Amniotic stem cell (primary cell): ENCODE results near the gene MYH7.
"Not testable (repeated sequence)": the region's sequence is repeated elsewhere in the genome, so short reads cannot be mapped to it uniquely, and the experiment has no call there.

ENCODE experiments used
- DNase-seq: peaks from one replicate; lab custom pipeline; 2025; lab: John Stamatoyannopoulos, UW

Gene MYH7

GRCh38 chr14:23386266-23386657 lies 49.2 kb downstream of the MYH7 start:
- DNase-seq, result not testable (repeated sequence)

DNA sequence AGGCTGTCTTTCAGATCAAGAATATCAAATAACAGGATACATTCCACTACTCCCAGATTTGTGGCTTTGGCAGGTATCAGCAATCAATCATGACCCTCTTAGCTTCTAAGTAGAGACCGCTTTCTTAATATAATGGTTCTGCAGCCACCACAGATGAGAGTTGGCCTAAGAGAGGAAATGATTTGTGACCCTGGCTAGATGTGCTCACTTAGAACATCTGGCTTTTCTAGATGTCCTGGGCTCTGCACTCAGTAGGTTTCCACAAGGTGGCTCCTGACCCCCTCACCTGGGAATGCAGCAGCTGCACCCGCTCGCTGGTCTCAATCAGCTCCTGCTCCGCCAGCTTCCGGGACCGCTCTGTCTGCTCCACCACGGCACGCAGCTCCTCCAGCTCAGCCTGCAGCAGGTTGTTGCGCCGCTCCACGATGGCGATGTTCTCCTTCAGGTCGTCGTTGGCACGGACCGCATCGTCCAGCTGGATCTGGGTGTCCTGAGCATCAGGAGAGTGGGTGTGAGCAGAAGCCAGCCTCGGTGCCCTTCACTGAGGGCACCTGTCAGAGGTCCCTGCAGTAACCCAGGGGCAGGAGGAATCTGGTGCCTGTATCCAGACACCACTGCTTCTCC lies 49.7 kb downstream of the MYH7 start:
- no peak for DNase-seq

DNA sequence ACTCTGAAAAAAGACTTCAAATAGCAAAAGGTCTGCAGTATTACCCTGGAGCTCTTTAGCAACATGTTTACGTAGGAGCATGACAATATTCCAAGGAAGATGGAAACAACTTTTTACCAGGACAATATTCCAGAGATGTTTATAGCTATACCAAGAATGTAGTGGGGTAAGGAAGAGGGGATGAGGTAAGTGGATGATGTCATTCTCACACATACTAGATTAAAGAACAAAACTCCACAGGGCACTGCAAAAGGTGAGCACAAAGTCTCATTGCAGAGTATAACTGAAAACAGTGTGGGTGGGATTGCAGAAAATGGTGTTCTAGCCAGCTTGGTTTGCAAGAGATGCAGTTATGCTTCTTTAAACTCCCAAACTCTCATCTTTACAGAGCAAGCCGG lies 50.2 kb downstream of the MYH7 start:
- DNase-seq, result no peak

GRCh38 chr14:23384364-23385080 lies 50.9 kb downstream of the MYH7 start:
- DNase-seq, result no peak

- no peak for DNase-seq
Observed at GRCh38 chr14:23382731-23383440, 52.6 kb downstream of the MYH7 start.

DNA sequence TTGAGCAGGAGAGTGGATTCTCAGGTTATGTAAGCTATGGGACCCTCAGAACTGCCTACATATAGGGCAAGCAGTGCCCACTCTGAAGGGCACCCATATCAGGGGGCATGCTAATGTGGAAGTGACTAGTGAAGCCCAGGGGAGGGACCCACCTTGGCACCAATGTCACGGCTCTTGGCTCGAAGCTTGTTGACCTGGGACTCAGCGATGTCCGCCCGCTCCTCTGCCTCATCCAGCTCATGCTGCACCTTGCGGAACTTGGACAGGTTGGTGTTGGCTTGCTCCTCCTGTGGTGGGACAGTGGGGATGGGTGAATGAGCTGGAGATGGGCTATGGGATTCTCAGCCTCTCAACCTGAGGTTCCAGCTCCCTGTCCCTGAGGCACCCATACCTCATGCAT lies 53.2 kb downstream of the MYH7 start:
- no peak for DNase-seq

- no peak for DNase-seq
Observed at GRCh38 chr14:23381871-23382270, 53.6 kb downstream of the MYH7 start.

DNA sequence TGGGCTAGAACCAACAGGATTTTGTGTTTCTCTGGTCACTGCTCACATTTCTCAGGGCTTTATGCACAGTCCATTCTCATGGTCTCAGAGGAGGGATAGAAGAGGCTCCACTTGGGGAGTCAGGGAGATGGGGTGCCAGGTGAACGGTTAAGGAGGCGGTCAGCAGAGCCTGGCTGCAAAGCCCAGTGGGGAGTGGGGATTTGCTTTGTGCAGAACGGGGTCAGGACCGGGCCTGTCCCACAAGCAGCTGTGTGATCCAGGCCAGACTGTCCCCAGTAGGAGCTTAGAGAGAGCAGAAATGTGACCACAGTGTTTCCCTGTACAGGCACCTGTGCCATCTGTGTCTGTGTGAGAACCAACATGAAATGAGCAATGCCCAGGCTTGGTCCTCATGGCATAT lies 54.5 kb downstream of the MYH7 start:
- DNase-seq, result no peak

- DNase-seq, result no peak
Observed at GRCh38 chr14:23380197-23380914, 55.1 kb downstream of the MYH7 start.

DNA sequence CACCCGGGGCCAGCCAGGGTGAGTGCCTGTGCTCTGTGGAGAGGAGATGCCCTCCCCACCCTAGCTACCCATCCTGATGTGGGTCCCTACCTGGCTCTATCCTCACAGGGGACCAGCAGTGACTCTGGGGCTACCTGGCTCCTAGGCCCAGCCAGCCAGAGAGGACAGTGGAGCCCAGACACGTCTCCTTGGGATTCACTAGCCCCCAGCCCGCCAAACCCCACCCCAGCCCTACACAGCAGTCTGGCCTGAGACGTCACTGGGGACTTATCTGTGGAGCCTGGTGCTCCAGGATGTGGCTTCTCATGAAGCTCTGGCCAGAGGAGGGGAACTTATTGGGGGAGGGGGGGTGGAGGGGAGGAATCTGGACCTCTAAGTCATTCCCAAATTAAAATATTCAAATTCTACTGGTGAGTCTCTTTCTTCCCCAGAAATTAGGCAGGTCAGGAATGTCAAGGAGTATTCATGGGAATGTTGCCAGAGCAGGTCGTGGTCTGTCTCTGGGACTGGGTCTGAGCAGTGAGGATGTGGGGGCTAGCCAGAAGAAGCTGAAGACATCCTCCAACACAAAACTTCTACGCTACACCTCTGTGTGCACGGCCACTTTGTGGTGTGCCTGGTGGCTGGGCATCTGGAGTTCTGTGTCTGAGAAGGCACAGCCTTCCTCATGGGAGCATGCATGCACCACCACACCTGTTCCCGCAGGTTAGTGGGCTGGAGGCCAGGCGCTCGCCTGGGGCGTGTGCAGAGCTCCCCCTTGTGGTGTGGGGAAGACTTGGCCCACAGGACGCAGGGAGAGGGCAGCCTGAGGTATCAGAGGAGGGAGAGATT lies 55.9 kb downstream of the MYH7 start:
- DNase-seq, result no peak

- DNase-seq, result no peak
Observed at GRCh38 chr14:23378612-23379220, 56.7 kb downstream of the MYH7 start.

DNA sequence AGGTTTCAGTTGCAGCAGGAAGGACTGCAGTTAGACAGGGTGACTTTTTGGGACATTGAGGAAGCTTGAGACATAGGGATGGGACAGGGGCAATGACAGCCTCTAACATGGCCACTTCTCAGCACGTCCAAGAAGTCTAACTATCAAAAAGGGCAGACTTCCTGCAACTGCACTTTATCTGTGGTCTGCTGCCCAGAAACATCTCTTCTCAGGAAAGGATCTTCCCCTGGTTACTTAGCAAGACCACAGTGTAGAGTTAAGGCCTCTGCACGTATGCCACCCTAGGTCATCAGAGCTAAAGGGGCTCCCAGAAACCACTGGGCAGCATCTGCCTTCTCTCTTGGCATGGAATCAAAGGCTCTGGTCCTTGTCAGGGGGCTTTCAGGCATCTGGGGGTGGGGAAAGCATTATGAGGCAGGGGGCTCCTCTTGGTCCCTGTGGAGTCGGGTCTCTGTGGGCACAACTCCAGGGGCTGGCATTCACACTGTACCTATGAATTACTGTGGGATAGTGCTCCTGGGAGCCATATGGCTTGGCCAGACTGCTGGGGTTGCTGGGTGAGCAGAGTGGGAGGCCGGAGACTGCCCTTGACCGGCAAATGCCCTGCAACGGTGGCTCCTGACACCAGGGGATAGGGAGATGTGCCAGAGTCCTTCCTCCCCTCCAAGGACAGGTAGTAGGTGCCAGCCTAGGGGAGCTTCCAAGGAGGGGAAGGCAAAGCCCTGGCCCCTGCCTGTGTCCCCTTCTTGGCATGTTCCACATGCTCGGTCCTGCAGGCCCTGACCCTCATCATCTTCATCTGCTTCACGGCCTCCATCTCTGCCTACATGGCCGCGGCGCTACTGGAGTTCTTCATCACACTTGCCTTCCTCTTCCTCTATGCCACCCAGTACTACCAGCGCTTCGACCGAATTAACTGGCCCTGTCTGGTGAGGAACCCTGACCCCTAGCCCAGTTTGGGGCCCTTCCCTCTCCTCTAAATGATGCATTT lies 57.6 kb downstream of the MYH7 start:
- DNase-seq, result no peak

DNA sequence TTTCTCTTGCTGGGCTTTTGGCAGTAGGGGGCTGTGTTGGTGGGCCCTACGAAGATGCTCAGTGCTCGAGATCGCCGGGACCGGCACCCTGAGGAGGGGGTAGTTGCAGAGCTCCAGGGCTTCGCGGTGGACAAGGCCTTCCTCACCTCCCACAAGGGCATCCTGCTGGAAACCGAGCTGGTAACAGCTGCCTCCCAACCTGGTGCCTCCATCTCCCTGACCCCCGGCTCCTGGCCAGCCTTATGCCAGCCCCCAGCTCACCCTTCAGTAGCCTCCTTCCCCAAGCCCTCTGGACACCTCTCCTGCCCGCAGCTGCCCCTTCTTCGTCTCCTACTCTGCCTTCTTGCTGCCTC lies 58.3 kb downstream of the MYH7 start:
- DNase-seq, result no peak

DNA sequence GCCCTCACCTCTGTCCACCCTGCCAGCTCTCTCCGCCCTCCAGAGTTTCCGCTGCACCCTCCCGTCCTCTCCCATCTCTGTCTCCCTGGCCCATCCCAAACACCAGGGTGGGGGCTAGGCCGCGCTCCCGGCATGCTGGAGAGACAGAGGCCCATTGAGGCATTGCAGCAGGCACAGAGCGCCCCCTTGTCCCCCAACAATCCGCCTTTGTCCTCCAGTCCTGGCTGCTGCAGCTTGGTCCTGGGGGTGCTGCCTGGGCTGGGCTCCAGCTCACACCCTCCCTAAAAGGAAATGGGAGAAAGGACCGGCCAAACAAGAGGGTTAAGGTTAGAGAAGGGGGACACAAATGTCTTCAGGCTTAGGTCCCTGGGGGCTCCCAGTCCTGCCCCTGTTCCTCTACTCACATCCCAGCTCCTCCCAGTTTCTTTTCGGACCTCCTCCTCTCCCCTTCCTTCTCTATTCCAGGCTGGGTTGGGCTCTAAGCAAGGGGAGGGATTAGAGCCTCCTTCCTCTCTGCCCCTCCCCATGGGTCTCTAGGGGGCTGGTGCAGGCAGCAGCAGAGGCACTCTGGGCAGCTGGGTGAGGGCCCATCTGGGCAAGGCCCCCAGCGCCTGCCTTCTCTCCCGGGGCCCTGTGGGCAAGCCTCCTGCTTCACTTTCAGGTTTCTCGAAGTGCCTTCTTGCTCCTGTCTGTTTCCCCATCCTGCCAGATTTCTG lies 58.8 kb downstream of the MYH7 start, which contains the start of gene CMTM5:
TSS of gene CMTM5 (plus strand) at position 565 of the 716 bp plus-strand sequence. CDS start 206 bp downstream, outside the sequence.
- no peak for DNase-seq

DNA sequence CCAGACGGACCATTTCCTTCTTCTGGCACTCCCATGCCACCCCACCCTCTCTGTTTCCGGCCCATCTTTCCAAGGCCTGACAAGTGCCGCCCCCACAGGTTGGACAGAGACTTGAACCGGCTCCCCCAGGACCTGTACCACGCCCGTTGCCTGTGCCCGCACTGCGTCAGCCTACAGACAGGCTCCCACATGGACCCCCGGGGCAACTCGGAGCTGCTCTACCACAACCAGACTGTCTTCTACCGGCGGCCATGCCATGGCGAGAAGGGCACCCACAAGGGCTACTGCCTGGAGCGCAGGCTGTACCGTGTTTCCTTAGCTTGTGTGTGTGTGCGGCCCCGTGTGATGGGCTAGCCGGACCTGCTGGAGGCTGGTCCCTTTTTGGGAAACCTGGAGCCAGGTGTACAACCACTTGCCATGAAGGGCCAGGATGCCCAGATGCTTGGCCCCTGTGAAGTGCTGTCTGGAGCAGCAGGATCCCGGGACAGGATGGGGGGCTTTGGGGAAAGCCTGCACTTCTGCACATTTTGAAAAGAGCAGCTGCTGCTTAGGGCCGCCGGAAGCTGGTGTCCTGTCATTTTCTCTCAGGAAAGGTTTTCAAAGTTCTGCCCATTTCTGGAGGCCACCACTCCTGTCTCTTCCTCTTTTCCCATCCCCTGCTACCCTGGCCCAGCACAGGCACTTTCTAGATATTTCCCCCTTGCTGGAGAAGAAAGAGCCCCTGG lies 59.8 kb downstream of the MYH7 start:
- DNase-seq, result no peak

GRCh38 chr14:23373041-23373440 lies 62.4 kb downstream of the MYH7 start:
- no peak for DNase-seq

DNA sequence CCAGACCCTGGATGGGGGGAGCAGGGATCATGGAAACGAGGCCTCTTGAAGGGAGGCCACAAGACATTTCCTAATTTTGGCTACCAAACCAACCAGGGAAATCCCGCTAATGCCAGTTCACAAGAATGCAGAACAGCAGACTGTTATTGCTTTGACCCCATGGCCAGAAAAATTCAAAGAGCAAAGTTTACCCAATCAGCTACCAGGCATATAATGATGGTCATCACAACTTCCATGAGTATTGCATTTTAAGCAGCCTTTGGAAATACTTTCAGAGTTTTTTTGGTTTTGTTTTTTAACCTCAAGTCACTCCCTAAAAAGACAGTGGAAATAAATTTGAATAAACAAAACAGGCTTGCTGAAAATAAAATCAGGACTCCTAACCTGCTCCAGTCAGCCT lies 63.0 kb downstream of the MYH7 start, which contains the start of gene IL25:
TSS of gene IL25 (plus strand) at position 301 of the 400 bp plus-strand sequence.
- no peak for DNase-seq

GRCh38 chr14:23371865-23372264 lies 63.6 kb downstream of the MYH7 start:
- DNase-seq, result no peak

- no peak for DNase-seq
Observed at GRCh38 chr14:23370221-23370620, 65.2 kb downstream of the MYH7 start.
